Stimulated activated naive CD8-positive, alpha-beta T cell treated with anti-CD3 and anti-CD28 coated beads, Interleukin-15, amount 100 ng/mL, for 72 hours (primary cell): Measurements from ENCODE around the gene ZFPM1.

ENCODE experiments used
- ATAC-seq: fragments of 150-1000 bp; cut with Tn5 transposase; 2 replicates; pipeline ENCODE4 v1.10.0; 2021; ENCODE audit warnings: mild to moderate bottlenecking, moderate library complexity
- DNase-seq, 2 donors: peaks; one replicate each; pipeline ENCODE4 v3.0.0; 2021 to 2022
- H3K27ac Mint-ChIP-seq, 2 donors: one replicate each; pipeline ENCODE4 v1.8.0; 2022; ENCODE audit warnings: mild to moderate bottlenecking in 2 of 2, mixed read lengths in 2 of 2, moderate library complexity in 2 of 2
- H3K27me3 Mint-ChIP-seq: one replicate; pipeline ENCODE4 v1.8.0; 2022; ENCODE audit warnings: mixed read lengths
- H3K4me1 Mint-ChIP-seq: one replicate; pipeline ENCODE4 v1.8.0; 2022; ENCODE audit warnings: mild to moderate bottlenecking, mixed read lengths
- H3K4me3 Mint-ChIP-seq, 2 donors: one replicate each; pipeline ENCODE4 v1.8.0; 2022; ENCODE audit warnings: mild to moderate bottlenecking in 2 of 2, mixed read lengths in 2 of 2, moderate library complexity in 1 of 2
- H3K9me3 Mint-ChIP-seq, 2 donors: one replicate each; pipeline ENCODE4 v1.8.0; 2022; ENCODE audit warnings: mixed read lengths in 2 of 2

ZFPM1 gene

GRCh38 chr16:88428156-88428555, 24.9 kb upstream of the ZFPM1 start:
- no peak for ATAC-seq
- peaks cover 28% of the 10 kb centered on the region for H3K4me1 Mint-ChIP-seq
- H3K27me3 Mint-ChIP-seq: peaks cover 13% of the 10 kb centered on the region
- H3K9me3 Mint-ChIP-seq: peaks cover 0 to 2% of the 10 kb centered on the region in 2 donors
- H3K4me3 Mint-ChIP-seq: no peak overlapping the region
- peak overlapping the region in 1 of 2 donors; percentile 35 for H3K27ac Mint-ChIP-seq
- DNase-seq: no peak

GRCh38 chr16:88428616-88429386, 24.3 kb upstream of the ZFPM1 start:
- DNase-seq: no peak
- Mint-ChIP-seq H3K27ac (peak overlapping the region in 1 of 2 donors; percentile 35), H3K9me3 (no peaks in the 10 kb centered on the region), H3K4me1 (peaks cover 28% of the 10 kb centered on the region), H3K27me3 (peaks cover 13% of the 10 kb centered on the region), H3K4me3 (no peak overlapping the region)
- no peak for ATAC-seq

- Mint-ChIP-seq H3K27ac (peak overlapping the region; percentile 75 to 93), H3K4me1 (peaks cover 25% of the 10 kb centered on the region), H3K27me3 (peaks cover 9% of the 10 kb centered on the region), H3K4me3 (peak overlapping the region; percentile 78 to 81), H3K9me3 (no peaks in the 10 kb centered on the region)
- ATAC-seq (no peak), DNase-seq (no peak)
These were observed 23.5 kb upstream of the ZFPM1 start for GRCh38 chr16:88429387-88430184.

GRCh38 chr16:88430185-88430523, 22.9 kb upstream of the ZFPM1 start:
- peak; percentile 55 for ATAC-seq

GRCh38 chr16:88430524-88431446, 22.3 kb upstream of the ZFPM1 start:
- ATAC-seq: peak; percentile 70
- DNase-seq: peak; percentile 62 to 67
- peak overlapping the region; percentile 78 to 81 for H3K4me3 Mint-ChIP-seq
- H3K4me1 Mint-ChIP-seq: peaks cover 16% of the 10 kb centered on the region
- no peaks in the 10 kb centered on the region for H3K27me3 Mint-ChIP-seq
- H3K9me3 Mint-ChIP-seq: no peaks in the 10 kb centered on the region
- peak overlapping the region; percentile 83 to 86 for H3K27ac Mint-ChIP-seq

More at GRCh38 chr16:88430185-88430523, 22.9 kb upstream of the ZFPM1 start:
- peak; percentile 32 to 39 for DNase-seq
- peaks cover 20% of the 10 kb centered on the region for H3K4me1 Mint-ChIP-seq
- peak overlapping the region in 1 of 2 donors; percentile 86 for H3K27ac Mint-ChIP-seq
- H3K27me3 Mint-ChIP-seq: peaks cover 3% of the 10 kb centered on the region
- no peaks in the 10 kb centered on the region for H3K9me3 Mint-ChIP-seq
- peak overlapping the region; percentile 78 to 81 for H3K4me3 Mint-ChIP-seq

GRCh38 chr16:88431651-88432050, 21.4 kb upstream of the ZFPM1 start:
- Mint-ChIP-seq H3K27ac (no peak overlapping the region), H3K27me3 (no peaks in the 10 kb centered on the region)
- no peak for ATAC-seq

GRCh38 chr16:88432174-88432573, 20.9 kb upstream of the ZFPM1 start:
- peak overlapping the region in 1 of 2 donors; percentile 81 for H3K4me3 Mint-ChIP-seq
- ATAC-seq (no peak), DNase-seq (no peak)
- H3K9me3 Mint-ChIP-seq: no peaks in the 10 kb centered on the region
- peaks cover 16% of the 10 kb centered on the region for H3K4me1 Mint-ChIP-seq
- H3K27me3 Mint-ChIP-seq: no peaks in the 10 kb centered on the region
- H3K27ac Mint-ChIP-seq: no peak overlapping the region

More at GRCh38 chr16:88431651-88432050, 21.4 kb upstream of the ZFPM1 start:
- no peak for DNase-seq
- H3K4me3 Mint-ChIP-seq: peak overlapping the region; percentile 78 to 81
- H3K4me1 Mint-ChIP-seq: peaks cover 16% of the 10 kb centered on the region
- no peaks in the 10 kb centered on the region for H3K9me3 Mint-ChIP-seq

- Mint-ChIP-seq H3K27me3 (no peaks in the 10 kb centered on the region), H3K4me3 (no peak overlapping the region), H3K9me3 (no peaks in the 10 kb centered on the region), H3K4me1 (peaks cover 16% of the 10 kb centered on the region), H3K27ac (no peak overlapping the region)
- DNase-seq (no peak), ATAC-seq (no peak)
These were observed 20.3 kb upstream of the ZFPM1 start for GRCh38 chr16:88432753-88433152.

- H3K27ac Mint-ChIP-seq: peak overlapping the region in 1 of 2 donors; percentile 90
- H3K4me1 Mint-ChIP-seq: peaks cover 16% of the 10 kb centered on the region
- H3K9me3 Mint-ChIP-seq: no peaks in the 10 kb centered on the region
- ATAC-seq (no peak), DNase-seq (no peak)
- H3K4me3 Mint-ChIP-seq: no peak overlapping the region
- H3K27me3 Mint-ChIP-seq: no peaks in the 10 kb centered on the region
These were observed 19.3 kb upstream of the ZFPM1 start for GRCh38 chr16:88433632-88434352.

- no peaks in the 10 kb centered on the region for H3K9me3 Mint-ChIP-seq
- H3K27ac Mint-ChIP-seq: no peak overlapping the region
- ATAC-seq: no peak
- peaks cover 16% of the 10 kb centered on the region for H3K4me1 Mint-ChIP-seq
- no peak for DNase-seq
- H3K4me3 Mint-ChIP-seq: no peak overlapping the region
- no peaks in the 10 kb centered on the region for H3K27me3 Mint-ChIP-seq
These were observed 18.8 kb upstream of the ZFPM1 start for GRCh38 chr16:88434353-88434690.

- ATAC-seq (no peak), DNase-seq (no peak)
- no peaks in the 10 kb centered on the region for H3K27me3 Mint-ChIP-seq
- H3K27ac Mint-ChIP-seq: no peak overlapping the region
- H3K4me1 Mint-ChIP-seq: peaks cover 14% of the 10 kb centered on the region
- H3K9me3 Mint-ChIP-seq: no peaks in the 10 kb centered on the region
- H3K4me3 Mint-ChIP-seq: no peak overlapping the region
These were observed 18.3 kb upstream of the ZFPM1 start for GRCh38 chr16:88434746-88435145.

- H3K27ac Mint-ChIP-seq: no peak overlapping the region
- ATAC-seq (no peak), DNase-seq (no peak)
- H3K4me1 Mint-ChIP-seq: peaks cover 12% of the 10 kb centered on the region
- no peaks in the 10 kb centered on the region for H3K27me3 Mint-ChIP-seq
- H3K4me3 Mint-ChIP-seq: no peak overlapping the region
- no peaks in the 10 kb centered on the region for H3K9me3 Mint-ChIP-seq
These were observed 17.4 kb upstream of the ZFPM1 start for GRCh38 chr16:88435437-88436355.

GRCh38 chr16:88436796-88437195, 16.3 kb upstream of the ZFPM1 start:
- Mint-ChIP-seq H3K27me3 (no peaks in the 10 kb centered on the region), H3K27ac (no peak overlapping the region), H3K4me1 (peaks cover 3% of the 10 kb centered on the region), H3K9me3 (no peaks in the 10 kb centered on the region), H3K4me3 (no peak overlapping the region)
- DNase-seq: no peak
- ATAC-seq: no peak

GRCh38 chr16:88437367-88437964, 15.6 kb upstream of the ZFPM1 start:
- no peaks in the 10 kb centered on the region for H3K27me3 Mint-ChIP-seq
- peak; percentile 58 for ATAC-seq
- H3K9me3 Mint-ChIP-seq: no peaks in the 10 kb centered on the region
- H3K4me3 Mint-ChIP-seq: no peak overlapping the region
- DNase-seq: peak; percentile 67 to 72
- no peaks in the 10 kb centered on the region for H3K4me1 Mint-ChIP-seq
- H3K27ac Mint-ChIP-seq: no peak overlapping the region
